GM12872 (cell line): ENCODE measurements around the gene ELK4.

ENCODE experiments used
- TF ChIP-seq, protein P1 (sequence below): IDR thresholded peaks from 3 replicates; pipeline ENCODE4 v1.5.1; 2011; ENCODE audit warnings: low read depth, mild to moderate bottlenecking, low read length, moderate library complexity; ENCODE audit not compliant: insufficient read depth

Gene ELK4

DNA sequence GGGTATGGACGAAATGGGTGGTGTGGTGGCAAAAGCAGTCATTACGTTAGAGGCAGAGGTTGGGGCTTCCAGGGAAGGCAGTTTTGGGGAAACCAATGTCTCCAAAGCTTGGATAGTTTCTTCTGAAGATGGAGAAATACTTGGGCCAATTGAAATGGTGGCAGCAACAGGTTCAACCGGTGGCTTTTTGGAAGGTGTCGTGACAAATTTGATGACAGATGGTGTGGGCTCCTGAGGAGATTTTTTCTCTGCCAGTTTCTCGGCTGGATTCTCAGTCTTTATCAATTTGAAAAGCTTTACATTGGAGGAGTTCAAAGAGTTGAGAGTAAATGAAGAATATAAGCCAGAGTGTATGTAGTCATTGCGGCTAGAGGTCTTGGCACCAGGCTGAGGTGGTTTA, 11.5 kb downstream of the ELK4 start:
- TF ChIP-seq, protein P1, sequence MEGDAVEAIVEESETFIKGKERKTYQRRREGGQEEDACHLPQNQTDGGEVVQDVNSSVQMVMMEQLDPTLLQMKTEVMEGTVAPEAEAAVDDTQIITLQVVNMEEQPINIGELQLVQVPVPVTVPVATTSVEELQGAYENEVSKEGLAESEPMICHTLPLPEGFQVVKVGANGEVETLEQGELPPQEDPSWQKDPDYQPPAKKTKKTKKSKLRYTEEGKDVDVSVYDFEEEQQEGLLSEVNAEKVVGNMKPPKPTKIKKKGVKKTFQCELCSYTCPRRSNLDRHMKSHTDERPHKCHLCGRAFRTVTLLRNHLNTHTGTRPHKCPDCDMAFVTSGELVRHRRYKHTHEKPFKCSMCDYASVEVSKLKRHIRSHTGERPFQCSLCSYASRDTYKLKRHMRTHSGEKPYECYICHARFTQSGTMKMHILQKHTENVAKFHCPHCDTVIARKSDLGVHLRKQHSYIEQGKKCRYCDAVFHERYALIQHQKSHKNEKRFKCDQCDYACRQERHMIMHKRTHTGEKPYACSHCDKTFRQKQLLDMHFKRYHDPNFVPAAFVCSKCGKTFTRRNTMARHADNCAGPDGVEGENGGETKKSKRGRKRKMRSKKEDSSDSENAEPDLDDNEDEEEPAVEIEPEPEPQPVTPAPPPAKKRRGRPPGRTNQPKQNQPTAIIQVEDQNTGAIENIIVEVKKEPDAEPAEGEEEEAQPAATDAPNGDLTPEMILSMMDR: no peak

DNA sequence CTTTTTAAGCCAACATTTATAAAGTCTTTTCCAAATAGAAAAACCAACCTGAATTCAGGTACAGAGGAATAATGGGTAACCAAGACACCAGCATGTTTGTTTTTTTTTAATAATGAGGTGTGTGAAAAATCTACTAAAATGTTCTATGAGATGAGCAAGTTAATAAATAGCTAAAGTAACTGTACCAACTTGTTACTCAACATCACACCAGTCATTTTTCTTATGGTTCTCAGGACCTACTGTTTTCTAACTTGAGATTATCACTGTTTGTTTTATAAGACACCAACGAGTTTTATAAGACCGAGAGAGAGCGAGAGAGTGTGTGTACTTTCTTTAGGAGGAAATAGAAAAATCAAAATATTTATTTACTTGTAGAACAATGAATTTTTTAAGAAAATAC, 12.4 kb downstream of the ELK4 start:
- TF ChIP-seq, protein P1: no peak

DNA sequence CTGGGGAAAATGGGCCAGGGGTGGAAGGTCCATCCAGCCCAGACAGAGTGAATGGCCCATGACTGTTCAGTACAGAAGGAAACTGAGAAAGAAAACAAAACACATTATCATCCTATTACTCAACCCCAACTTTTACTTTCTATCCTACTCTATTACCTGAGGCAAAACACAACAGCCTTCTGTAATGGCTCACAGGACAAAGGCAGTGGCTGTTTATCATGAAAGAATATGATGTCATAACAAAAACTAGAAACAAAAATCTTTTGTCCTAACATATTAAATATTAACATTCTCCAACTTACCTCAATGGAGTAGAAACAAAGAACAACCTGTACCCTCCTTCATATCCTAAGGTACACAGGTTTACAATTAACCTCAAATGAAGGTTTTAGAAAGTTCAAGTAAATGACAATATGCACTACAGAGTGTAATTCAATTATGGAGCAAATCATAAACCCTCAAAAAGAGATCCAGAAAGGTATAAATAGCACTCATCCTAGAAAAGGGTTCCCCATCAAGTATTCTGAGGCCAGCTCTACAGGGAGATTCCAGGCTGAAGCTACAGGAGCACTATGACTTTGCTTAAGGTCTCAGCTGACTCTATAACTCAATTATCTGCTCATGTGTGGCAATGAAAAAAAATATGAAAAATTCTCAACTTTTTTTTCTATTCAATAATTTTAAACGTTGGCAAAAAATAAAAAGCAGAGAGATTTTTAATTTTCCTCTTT, 15.1 kb downstream of the ELK4 start:
- TF ChIP-seq, protein P1: no peak

DNA sequence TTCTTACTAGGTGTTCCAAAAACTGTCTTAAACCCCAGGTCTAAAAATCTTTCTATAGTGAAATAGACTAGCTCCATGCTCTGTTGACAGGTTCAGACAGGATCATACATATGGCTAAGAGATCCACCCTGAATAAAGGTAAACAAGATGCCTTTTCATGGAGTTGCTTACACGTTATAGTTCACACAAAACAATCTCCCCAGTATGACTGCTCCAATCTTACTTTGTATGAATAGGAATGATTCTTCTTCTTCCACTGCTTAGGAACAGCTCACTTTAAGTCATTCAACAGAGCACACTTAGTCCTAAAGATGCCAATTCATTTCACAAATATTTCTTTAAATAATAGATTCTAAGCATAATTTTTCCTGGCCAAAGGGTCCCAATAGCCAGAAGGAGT, 16.0 kb downstream of the ELK4 start:
- TF ChIP-seq, protein P1: no peak

DNA sequence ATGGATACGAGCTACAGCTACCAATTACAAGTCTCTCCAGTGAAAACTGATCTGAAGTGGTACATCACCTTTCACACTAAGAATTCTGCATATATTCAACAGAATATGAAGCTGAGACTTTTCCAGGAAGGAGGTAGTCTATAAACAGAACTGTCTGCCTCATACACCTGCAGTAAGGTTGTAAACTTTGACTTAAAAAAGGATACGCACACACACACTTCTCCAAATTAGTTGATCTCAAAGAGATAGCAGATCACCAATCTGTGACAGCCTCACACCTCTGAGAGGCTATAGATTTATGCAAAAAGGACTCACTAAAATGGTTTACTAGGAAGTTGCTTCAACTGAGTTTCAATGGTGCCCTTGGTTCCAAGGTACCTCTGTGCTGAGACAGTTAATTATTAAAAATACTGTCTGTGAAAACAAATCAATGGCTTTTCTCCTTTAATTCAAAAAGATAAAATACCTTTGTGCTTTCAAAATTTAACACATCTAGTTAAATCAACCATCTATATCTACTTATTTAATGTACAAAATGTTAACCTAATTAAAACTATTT, 17.9 kb downstream of the ELK4 start:
- TF ChIP-seq, protein P1: no peak

DNA sequence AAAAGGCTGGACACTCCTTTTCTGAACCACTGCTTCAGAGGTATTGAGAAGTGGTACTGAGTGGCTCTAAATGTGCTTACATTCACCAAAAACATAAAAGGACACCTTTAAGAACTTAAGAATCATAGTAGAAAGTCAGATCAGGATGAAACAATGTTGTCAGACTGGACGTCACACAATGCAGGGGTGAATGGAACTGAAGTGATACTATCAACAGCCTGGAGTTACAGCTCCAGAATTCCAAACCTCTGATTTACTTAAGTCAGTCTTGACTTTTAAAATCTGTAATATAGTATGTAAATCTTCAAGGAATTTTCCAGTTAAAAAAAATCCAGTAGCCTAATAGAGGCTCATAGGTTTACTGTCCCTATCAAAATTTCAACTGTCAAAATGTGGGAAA, 19.3 kb downstream of the ELK4 start:
- TF ChIP-seq, protein P1: no peak

DNA sequence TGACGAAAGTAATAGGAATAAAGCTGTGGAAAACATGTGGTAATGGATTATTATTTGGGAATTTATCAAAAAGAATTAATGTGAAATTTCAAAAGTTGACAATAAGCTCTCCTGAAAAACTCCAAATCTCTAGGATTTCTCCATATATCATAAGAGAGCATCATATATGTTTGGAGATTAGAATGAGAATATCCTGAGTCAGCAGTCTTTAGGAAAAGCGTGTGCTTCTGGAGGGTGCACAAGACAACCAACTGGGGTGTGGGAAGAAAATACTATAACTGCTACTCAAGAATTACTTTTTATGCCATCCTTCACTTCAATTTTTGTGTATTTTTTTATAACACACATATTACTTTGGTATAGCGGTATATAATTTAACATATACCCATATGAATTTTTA, 19.7 kb downstream of the ELK4 start:
- TF ChIP-seq, protein P1: no peak
